Measurements from ENCODE around the gene TTC3. TPM values are rescaled to one million over a fixed set of nuclear protein-coding genes. Genes with fewer than 3 reads are reported as not detected.

Gene TTC3
- total and polyA plus RNA-seq, 10 of the 15 experiments (the other 5 are each of a cell fraction or from before 2014, with no cell fraction given), result 23.1 to 94.9 (median 72.7) TPM

DNA sequence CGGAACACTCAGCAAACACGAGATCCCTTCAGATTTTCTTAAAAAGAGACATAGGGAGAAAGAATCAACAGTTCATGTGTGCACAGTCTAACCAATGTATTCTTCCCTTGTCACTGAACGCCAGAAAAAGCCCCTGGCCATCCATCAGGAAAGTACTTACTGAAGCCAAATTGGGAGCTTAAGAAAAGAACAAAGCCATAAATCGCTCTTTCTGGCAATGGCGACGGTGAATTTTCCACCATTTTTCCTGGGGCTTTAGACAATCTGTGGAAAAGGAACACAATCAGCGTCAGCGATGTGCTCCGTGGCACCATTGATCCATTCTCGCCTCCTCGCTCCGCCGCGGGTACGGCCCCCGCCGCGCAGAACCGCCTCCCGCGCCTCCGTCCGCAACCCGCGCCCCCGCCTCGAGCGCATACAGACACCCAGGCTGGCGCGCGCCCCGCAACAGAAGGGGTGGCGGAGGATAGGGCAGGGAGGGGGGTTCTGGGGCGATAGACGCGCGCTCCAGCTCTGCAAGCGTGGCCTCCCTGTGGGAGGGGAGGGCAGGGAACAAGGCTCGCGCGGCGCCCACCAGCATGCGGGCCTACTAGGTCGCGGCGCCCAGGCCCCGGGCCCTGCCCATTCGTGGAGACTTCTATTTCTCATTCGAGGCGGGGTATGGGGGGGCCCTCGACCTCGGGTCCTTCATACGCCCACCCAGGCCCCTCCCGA, 623 bp upstream of the TTC3 start (continued):
- TF ChIP-seq, protein P1, sequence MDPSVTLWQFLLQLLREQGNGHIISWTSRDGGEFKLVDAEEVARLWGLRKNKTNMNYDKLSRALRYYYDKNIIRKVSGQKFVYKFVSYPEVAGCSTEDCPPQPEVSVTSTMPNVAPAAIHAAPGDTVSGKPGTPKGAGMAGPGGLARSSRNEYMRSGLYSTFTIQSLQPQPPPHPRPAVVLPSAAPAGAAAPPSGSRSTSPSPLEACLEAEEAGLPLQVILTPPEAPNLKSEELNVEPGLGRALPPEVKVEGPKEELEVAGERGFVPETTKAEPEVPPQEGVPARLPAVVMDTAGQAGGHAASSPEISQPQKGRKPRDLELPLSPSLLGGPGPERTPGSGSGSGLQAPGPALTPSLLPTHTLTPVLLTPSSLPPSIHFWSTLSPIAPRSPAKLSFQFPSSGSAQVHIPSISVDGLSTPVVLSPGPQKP (IDR thresholded peaks at IDR 0.05; ENCODE audit: low read depth, low read length), result no peak
- TF ChIP-seq ZNF274 (IDR thresholded peaks at IDR 0.05; ENCODE audit: insufficient read depth, insufficient read length) (no peak), POLR2A (IDR thresholded peaks at IDR 0.05; ENCODE audit: low read depth, low read length) (peak; percentile 74; the same call in 1 of the 2 replicates), ZNF622 (IDR thresholded peaks at IDR 0.05) (no peak), HDAC6 (IDR thresholded peaks at IDR 0.05; ENCODE audit: unreplicated experiment) (peak; percentile 27), YBX1 (IDR thresholded peaks at IDR 0.05) (no peak), RAD21 (IDR thresholded peaks at IDR 0.05; ENCODE audit: insufficient read depth, low read depth, low read length) (no peak), ESRRA (IDR thresholded peaks at IDR 0.05; ENCODE audit: low read length) (0 out of 2 replicates have a peak, but pooled peaks have one; percentile 60), ZNF207 (IDR thresholded peaks at IDR 0.05; ENCODE audit: borderline replicate concordance) (peak; percentile 52; the same call in 1 of the 2 replicates), ZBED1 (IDR thresholded peaks at IDR 0.05; ENCODE audit: borderline replicate concordance) (no peak), RAD51 (IDR thresholded peaks at IDR 0.05) (no peak), MTA3 (IDR thresholded peaks at IDR 0.05; ENCODE audit: borderline replicate concordance, low read length) (no peak), SRF (IDR thresholded peaks at IDR 0.05; ENCODE audit: low read depth in 2 of 2, low read length in 2 of 2) (no peak), NFYA (IDR thresholded peaks at IDR 0.05; ENCODE audit: borderline replicate concordance, low read depth, low read length) (no peak), SUZ12 (IDR thresholded peaks at IDR 0.05; ENCODE audit: unreplicated experiment) (no peak), YY1 (IDR thresholded peaks at IDR 0.05; ENCODE audit: low read depth, low read length) (peak; percentile 52)
- TF ChIP-seq, protein P2, sequence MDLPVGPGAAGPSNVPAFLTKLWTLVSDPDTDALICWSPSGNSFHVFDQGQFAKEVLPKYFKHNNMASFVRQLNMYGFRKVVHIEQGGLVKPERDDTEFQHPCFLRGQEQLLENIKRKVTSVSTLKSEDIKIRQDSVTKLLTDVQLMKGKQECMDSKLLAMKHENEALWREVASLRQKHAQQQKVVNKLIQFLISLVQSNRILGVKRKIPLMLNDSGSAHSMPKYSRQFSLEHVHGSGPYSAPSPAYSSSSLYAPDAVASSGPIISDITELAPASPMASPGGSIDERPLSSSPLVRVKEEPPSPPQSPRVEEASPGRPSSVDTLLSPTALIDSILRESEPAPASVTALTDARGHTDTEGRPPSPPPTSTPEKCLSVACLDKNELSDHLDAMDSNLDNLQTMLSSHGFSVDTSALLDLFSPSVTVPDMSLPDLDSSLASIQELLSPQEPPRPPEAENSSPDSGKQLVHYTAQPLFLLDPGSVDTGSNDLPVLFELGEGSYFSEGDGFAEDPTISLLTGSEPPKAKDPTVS (IDR thresholded peaks at IDR 0.05; ENCODE audit: low read depth, low read length), result no peak
- TF ChIP-seq, protein P3, sequence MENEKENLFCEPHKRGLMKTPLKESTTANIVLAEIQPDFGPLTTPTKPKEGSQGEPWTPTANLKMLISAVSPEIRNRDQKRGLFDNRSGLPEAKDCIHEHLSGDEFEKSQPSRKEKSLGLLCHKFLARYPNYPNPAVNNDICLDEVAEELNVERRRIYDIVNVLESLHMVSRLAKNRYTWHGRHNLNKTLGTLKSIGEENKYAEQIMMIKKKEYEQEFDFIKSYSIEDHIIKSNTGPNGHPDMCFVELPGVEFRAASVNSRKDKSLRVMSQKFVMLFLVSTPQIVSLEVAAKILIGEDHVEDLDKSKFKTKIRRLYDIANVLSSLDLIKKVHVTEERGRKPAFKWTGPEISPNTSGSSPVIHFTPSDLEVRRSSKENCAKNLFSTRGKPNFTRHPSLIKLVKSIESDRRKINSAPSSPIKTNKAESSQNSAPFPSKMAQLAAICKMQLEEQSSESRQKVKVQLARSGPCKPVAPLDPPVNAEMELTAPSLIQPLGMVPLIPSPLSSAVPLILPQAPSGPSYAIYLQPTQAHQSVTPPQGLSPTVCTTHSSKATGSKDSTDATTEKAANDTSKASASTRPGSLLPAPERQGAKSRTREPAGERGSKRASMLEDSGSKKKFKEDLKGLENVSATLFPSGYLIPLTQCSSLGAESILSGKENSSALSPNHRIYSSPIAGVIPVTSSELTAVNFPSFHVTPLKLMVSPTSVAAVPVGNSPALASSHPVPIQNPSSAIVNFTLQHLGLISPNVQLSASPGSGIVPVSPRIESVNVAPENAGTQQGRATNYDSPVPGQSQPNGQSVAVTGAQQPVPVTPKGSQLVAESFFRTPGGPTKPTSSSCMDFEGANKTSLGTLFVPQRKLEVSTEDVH (IDR thresholded peaks at IDR 0.05; ENCODE audit: low read depth, partially characterized antibody), result no peak
- TF ChIP-seq, protein P4, sequence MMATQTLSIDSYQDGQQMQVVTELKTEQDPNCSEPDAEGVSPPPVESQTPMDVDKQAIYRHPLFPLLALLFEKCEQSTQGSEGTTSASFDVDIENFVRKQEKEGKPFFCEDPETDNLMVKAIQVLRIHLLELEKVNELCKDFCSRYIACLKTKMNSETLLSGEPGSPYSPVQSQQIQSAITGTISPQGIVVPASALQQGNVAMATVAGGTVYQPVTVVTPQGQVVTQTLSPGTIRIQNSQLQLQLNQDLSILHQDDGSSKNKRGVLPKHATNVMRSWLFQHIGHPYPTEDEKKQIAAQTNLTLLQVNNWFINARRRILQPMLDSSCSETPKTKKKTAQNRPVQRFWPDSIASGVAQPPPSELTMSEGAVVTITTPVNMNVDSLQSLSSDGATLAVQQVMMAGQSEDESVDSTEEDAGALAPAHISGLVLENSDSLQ (IDR thresholded peaks at IDR 0.05), result no peak
- TF ChIP-seq, protein P5, sequence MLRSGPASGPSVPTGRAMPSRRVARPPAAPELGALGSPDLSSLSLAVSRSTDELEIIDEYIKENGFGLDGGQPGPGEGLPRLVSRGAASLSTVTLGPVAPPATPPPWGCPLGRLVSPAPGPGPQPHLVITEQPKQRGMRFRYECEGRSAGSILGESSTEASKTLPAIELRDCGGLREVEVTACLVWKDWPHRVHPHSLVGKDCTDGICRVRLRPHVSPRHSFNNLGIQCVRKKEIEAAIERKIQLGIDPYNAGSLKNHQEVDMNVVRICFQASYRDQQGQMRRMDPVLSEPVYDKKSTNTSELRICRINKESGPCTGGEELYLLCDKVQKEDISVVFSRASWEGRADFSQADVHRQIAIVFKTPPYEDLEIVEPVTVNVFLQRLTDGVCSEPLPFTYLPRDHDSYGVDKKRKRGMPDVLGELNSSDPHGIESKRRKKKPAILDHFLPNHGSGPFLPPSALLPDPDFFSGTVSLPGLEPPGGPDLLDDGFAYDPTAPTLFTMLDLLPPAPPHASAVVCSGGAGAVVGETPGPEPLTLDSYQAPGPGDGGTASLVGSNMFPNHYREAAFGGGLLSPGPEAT (IDR thresholded peaks at IDR 0.05; ENCODE audit: low read depth), result no peak
- TF ChIP-seq, protein P6, sequence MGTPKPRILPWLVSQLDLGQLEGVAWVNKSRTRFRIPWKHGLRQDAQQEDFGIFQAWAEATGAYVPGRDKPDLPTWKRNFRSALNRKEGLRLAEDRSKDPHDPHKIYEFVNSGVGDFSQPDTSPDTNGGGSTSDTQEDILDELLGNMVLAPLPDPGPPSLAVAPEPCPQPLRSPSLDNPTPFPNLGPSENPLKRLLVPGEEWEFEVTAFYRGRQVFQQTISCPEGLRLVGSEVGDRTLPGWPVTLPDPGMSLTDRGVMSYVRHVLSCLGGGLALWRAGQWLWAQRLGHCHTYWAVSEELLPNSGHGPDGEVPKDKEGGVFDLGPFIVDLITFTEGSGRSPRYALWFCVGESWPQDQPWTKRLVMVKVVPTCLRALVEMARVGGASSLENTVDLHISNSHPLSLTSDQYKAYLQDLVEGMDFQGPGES (IDR thresholded peaks at IDR 0.05), result no peak

Measured in GM12878 (cell line).